Chondrocyte (in vitro differentiated cells): ENCODE results near the gene ANXA7. TPM values are rescaled to one million over a fixed set of nuclear protein-coding genes. Genes with fewer than 3 reads are reported as not detected.

ENCODE experiments used
- DNase-seq: peaks from one replicate; pipeline ENCODE4 v3.0.0; 2021; ENCODE audit warnings: mixed read lengths, low spot score
- H3K27ac Mint-ChIP-seq: one replicate; pipeline ENCODE4 v1.8.0; 2021; ENCODE audit warnings: mild to moderate bottlenecking, moderate library complexity, mixed read lengths; ENCODE audit not compliant: unreplicated experiment
- H3K27me3 Mint-ChIP-seq: 2 replicates; pipeline ENCODE4 v1.8.0; 2021; ENCODE audit warnings: low read depth, mixed read lengths
- H3K36me3 Mint-ChIP-seq: 2 replicates; pipeline ENCODE4 v1.8.0; 2021; ENCODE audit warnings: low read depth, mixed read lengths
- H3K4me1 Mint-ChIP-seq: 2 replicates; pipeline ENCODE4 v1.8.0; 2021; ENCODE audit warnings: low read depth, mild to moderate bottlenecking, mixed read lengths
- H3K4me3 Mint-ChIP-seq: one replicate; pipeline ENCODE4 v1.8.0; 2021; ENCODE audit warnings: mild to moderate bottlenecking, moderate library complexity, mixed read lengths; ENCODE audit not compliant: unreplicated experiment
- H3K9me3 Mint-ChIP-seq: 2 replicates; pipeline ENCODE4 v1.8.0; 2021; ENCODE audit warnings: low read depth, mixed read lengths
- total RNA-seq: library from RNA; stranded (reverse); gene quantifications from 3 replicates; pipeline ENCODE4 v1.2.1, GENCODE V29; 2021
- TF ChIP-seq, protein P1 (sequence below): fragments of 200-600 bp; sonication (generic); IDR thresholded peaks from 2 replicates; pipeline ENCODE4 v1.5.0; 2021; ENCODE audit warnings: antibody characterized with exemption, mild to moderate bottlenecking, moderate library complexity

The ANXA7 gene
- total RNA-seq, 1 donor from 2014 or later: 93.5 TPM

DNA sequence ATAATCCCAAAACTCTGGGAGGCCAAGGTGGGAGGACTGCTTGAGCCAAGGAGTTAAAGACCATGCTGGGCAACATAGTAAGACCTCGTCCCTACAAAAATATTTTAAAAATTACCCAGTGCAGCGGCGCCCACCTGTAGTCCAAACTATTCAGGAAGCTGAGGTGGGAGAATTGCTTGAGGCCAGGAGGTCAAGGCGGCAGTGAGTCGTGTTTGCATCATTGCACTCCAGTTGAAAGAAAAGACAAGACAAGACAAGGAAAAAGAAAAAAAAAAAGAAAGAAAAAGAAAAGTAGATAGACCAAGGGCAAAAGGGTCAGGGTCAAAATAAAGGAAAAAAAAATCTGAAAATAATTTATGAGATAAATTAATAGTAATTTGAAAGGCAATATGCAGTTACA, 5.8 kb downstream of the ANXA7 start:
- H3K9me3 Mint-ChIP-seq: no peaks in the 10 kb centered on the region
- peaks cover 10% of the 10 kb centered on the region for H3K36me3 Mint-ChIP-seq
- peak overlapping the region; percentile 36 for H3K27ac Mint-ChIP-seq
- no peak overlapping the region for H3K4me3 Mint-ChIP-seq
- no peak for DNase-seq
- peaks cover 40% of the 10 kb centered on the region for H3K4me1 Mint-ChIP-seq
- TF ChIP-seq, protein P1, sequence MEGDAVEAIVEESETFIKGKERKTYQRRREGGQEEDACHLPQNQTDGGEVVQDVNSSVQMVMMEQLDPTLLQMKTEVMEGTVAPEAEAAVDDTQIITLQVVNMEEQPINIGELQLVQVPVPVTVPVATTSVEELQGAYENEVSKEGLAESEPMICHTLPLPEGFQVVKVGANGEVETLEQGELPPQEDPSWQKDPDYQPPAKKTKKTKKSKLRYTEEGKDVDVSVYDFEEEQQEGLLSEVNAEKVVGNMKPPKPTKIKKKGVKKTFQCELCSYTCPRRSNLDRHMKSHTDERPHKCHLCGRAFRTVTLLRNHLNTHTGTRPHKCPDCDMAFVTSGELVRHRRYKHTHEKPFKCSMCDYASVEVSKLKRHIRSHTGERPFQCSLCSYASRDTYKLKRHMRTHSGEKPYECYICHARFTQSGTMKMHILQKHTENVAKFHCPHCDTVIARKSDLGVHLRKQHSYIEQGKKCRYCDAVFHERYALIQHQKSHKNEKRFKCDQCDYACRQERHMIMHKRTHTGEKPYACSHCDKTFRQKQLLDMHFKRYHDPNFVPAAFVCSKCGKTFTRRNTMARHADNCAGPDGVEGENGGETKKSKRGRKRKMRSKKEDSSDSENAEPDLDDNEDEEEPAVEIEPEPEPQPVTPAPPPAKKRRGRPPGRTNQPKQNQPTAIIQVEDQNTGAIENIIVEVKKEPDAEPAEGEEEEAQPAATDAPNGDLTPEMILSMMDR: no peak
- no peaks in the 10 kb centered on the region for H3K27me3 Mint-ChIP-seq

DNA sequence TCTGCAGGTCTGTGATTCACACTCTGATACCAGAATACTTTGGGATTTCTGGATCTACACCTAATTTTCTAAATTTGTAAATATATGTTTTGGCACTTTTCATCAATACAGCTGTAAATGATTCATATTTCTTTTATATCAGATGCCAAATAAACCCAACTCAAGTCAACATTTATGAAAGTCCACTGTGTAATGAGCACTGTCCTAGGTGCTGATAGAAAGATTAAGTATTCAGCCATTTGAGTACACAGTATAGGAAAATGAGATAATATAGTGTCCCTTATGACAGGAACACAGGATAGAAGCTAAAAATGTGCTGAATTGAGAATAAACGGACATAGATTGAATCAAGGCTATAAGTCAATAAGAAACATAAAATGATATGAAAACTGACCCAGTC, 6.4 kb downstream of the ANXA7 start:
- Mint-ChIP-seq H3K9me3 (no peaks in the 10 kb centered on the region), H3K4me3 (no peak overlapping the region), H3K27ac (no peak overlapping the region), H3K27me3 (no peaks in the 10 kb centered on the region), H3K4me1 (peaks cover 35% of the 10 kb centered on the region), H3K36me3 (peaks cover 10% of the 10 kb centered on the region)
- TF ChIP-seq, protein P1: no peak
- DNase-seq: no peak

DNA sequence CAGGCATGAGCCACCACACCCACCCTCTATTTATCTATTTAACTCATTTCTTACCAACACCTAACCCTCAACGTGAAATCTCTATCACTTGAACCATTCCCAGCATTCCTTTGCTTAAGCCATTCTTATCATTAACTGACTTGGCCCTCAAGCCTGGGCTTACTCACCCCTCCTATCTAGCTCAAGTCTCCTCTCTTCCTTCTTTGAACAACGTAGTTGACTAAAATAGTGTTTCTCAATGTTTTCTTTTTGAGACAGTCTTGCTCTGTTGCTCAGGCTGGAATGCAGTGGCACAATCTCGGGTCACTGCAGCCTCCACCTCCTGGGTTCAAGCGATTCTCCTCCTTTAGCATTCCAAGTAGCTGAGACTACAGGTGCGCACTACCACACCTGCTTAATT, 7.0 kb downstream of the ANXA7 start:
- Mint-ChIP-seq H3K4me3 (no peak overlapping the region), H3K4me1 (peaks cover 30% of the 10 kb centered on the region), H3K27me3 (no peaks in the 10 kb centered on the region), H3K36me3 (peaks cover 10% of the 10 kb centered on the region), H3K9me3 (no peaks in the 10 kb centered on the region), H3K27ac (peak overlapping the region; percentile 25)
- TF ChIP-seq, protein P1: no peak
- no peak for DNase-seq

DNA sequence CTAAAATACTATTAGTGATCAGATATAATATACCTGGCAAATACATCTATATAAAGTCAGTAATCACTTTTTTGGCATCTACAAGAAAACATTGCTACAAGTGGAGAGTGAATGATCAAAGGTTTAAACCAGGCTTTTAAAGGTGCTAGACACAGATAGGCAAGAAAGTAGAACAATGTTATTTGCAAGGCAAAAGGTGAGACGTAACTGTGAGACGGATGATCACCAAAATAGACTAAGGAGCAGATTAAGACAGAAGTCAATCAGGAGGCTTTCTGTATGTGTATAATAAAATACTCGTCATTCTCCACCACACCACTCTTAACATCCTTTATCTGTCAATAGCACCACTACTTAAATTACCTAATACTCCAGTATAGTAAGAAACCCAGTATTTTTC, 8.3 kb downstream of the ANXA7 start:
- H3K36me3 Mint-ChIP-seq: peaks cover 10% of the 10 kb centered on the region
- TF ChIP-seq, protein P1: no peak
- H3K9me3 Mint-ChIP-seq: no peaks in the 10 kb centered on the region
- no peaks in the 10 kb centered on the region for H3K27me3 Mint-ChIP-seq
- peaks cover 30% of the 10 kb centered on the region for H3K4me1 Mint-ChIP-seq
- H3K4me3 Mint-ChIP-seq: no peak overlapping the region
- DNase-seq: no peak
- no peak overlapping the region for H3K27ac Mint-ChIP-seq

DNA sequence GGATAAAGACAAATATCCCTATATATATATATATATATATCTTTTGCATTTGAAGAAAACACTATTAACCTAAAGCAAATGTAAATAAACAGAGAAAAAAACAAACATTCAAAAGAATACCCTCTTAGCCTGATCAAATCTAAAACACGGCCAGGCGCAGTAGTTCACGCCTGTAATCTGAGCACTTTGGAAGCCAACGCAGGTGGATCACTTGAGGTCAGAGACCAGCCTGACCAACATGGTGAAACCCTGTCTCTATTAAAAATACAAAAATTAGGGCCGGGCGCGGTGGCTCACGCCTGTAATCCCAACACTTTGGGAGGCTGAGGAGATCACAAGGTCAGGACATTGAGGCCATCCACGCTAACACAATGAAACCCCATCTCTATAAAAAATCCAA, 9.2 kb downstream of the ANXA7 start:
- no peak overlapping the region for H3K4me3 Mint-ChIP-seq
- H3K27ac Mint-ChIP-seq: no peak overlapping the region
- peaks cover 24% of the 10 kb centered on the region for H3K4me1 Mint-ChIP-seq
- DNase-seq: no peak
- H3K27me3 Mint-ChIP-seq: no peaks in the 10 kb centered on the region
- no peaks in the 10 kb centered on the region for H3K9me3 Mint-ChIP-seq
- TF ChIP-seq, protein P1: no peak
- peaks cover 10% of the 10 kb centered on the region for H3K36me3 Mint-ChIP-seq
